ENCODE data around the gene IL1A.

- TF ChIP-seq TEAD4 (IDR thresholded peaks at IDR 0.05; ENCODE audit: low read length) (no peak), TEAD4 (CRISPR knock-in tag; IDR thresholded peaks at IDR 0.05; ENCODE audit: borderline replicate concordance) (no peak), CTCF (IDR thresholded peaks at IDR 0.05 in 2 of 3, conservative IDR thresholded peaks at IDR 0.05 in 1 of 3; ENCODE audit: insufficient read depth in 2 of 3, low read depth in 1 of 3, low read length in 3 of 3) (no peak), ZBTB1 (CRISPR knock-in tag; IDR thresholded peaks at IDR 0.05; ENCODE audit: borderline replicate concordance, low read depth) (no peak), SMC3 (conservative IDR thresholded peaks at IDR 0.05; ENCODE audit: insufficient read depth, low read depth, low read length) (no peak), GTF2F1 (IDR thresholded peaks at IDR 0.05; ENCODE audit: low read depth, low read length) (no peak), MED1 (CRISPR knock-in tag; IDR thresholded peaks at IDR 0.05; ENCODE audit: borderline replicate concordance) (no peak), ZSCAN29 (IDR thresholded peaks at IDR 0.05) (no peak), EZH2 (IDR thresholded peaks at IDR 0.05; ENCODE audit: borderline replicate concordance, low read depth, low read length) (no peak), ATF3 (IDR thresholded peaks at IDR 0.05) (no peak), ATF3 (CRISPR knock-in tag; conservative IDR thresholded peaks at IDR 0.05) (no peak), HMG20B (CRISPR knock-in tag; IDR thresholded peaks at IDR 0.05) (no peak), HDAC8 (tag; IDR thresholded peaks at IDR 0.05) (no peak), BHLHE40 (IDR thresholded peaks at IDR 0.05; ENCODE audit: low read length) (no peak)
Measured at GRCh38 chr2:112789186-112789585, 4.9 kb upstream of the IL1A start.

Data from K562 (cell line).